B cell (primary cell): ENCODE data around the gene SERINC5.

Experiments
- EZH2 ChIP-seq: IDR thresholded peaks from 2 replicates; pipeline ENCODE4 v1.6.1; 2012; ENCODE audit warnings: borderline replicate concordance, low read depth, mild to moderate bottlenecking, moderate library complexity, low read length; ENCODE audit not compliant: insufficient read depth, poor library complexity, severe bottlenecking
- TF ChIP-seq, protein P1 (sequence below): fragments of 200-600 bp; IDR thresholded peaks from one replicate; pipeline ENCODE4 v1.8.0; 2022; ENCODE audit warnings: antibody characterized with exemption, mild to moderate bottlenecking

DNA sequence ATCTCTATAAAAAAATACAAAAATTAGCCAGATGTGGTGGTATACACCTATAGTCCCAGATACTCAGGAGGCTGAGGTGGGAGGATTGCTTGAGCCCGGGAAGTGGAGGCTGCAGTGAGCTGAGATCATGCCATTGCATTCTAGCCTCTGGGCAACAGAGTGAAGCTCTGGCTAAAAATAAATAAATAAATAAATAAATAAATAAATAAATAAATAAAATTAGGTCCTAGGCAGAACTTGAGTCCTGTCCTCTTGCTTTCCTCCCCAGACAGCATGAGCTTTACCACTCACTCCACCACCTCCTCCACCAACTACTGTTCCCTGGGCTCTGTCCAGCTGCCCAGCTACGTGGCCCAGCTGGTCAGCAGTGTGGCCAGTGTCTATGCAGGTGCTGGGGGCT, 32.3 kb upstream of the SERINC5 start:
- TF ChIP-seq, protein P1, sequence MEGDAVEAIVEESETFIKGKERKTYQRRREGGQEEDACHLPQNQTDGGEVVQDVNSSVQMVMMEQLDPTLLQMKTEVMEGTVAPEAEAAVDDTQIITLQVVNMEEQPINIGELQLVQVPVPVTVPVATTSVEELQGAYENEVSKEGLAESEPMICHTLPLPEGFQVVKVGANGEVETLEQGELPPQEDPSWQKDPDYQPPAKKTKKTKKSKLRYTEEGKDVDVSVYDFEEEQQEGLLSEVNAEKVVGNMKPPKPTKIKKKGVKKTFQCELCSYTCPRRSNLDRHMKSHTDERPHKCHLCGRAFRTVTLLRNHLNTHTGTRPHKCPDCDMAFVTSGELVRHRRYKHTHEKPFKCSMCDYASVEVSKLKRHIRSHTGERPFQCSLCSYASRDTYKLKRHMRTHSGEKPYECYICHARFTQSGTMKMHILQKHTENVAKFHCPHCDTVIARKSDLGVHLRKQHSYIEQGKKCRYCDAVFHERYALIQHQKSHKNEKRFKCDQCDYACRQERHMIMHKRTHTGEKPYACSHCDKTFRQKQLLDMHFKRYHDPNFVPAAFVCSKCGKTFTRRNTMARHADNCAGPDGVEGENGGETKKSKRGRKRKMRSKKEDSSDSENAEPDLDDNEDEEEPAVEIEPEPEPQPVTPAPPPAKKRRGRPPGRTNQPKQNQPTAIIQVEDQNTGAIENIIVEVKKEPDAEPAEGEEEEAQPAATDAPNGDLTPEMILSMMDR, result no peak
- TF ChIP-seq EZH2, result no peak
